GM19372 (cell line): ENCODE data around the gene MGAT4C.

Source experiments
- ATAC-seq: cut with Tn5 transposase; IDR thresholded peaks from one replicate; pipeline ENCODE4 v1.9.1; 2021; ENCODE audit warnings: mild to moderate bottlenecking, low read depth, moderate library complexity; ENCODE audit not compliant: unreplicated experiment

Gene MGAT4C

DNA sequence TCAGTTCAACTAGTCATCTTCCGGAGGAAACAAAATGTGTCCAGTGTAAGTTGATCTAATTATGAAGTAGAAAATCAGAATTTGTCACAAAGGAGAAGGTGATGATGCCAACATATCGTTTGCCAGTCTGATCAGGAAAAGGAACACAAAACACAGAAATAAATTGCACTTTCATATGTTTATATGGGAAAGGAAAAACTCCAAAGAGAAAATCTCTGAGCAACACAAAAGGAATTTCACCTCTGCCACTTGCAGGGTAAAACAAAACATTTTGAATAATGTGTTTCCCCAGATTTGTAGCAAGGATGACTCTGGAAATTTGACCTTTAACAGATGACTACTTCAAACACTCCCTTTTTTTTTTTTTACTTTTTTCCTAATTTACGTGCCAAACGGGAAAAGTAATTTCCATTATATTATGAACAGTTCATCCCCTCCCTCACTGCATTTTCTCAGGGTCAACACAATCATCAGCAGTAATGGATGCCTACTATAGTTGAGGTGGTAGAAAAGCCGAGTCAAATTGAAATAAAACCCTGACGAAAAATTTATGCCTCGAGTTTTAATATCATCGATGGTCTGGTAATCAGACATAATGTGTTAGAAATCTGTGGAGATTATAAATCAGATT lies 25.6 kb downstream of the MGAT4C start:
- no peak for ATAC-seq

DNA sequence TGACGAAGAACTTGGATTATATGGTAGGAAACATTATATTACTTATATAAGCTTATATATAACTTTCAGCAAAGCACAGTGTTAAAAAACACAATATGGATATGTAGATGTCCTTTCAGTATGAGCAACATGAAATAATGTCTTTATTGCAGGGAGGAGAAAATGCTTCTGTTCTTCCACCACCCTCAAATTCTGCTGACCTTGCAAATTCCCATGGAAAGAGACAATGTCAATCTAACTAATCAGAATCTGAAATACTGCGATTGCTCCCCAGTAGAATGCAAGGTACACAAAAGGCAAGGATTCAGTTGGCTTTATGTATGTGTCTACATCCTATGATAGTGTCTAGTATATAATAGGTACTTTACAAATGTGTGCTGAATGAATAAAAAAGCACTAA lies 26.4 kb downstream of the MGAT4C start:
- ATAC-seq: no peak

DNA sequence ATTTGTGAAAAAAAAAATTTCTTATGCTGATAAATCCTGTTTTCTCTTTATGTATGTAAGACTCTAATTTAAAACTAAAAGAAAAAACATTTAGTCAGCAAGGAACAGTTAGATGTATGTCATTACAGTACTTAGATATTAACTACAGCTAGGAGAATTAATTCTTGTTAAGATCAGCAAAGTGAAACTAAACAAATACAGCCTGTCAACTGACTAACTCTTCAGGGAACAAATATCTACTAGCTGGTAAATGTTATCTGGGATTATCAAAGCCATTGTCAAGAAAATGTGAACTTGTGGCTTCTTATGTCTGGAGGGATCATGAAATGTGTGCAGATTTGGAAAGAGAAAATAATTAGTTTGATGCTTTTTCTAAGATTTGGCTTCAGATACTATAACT lies 27.5 kb downstream of the MGAT4C start:
- ATAC-seq: no peak

DNA sequence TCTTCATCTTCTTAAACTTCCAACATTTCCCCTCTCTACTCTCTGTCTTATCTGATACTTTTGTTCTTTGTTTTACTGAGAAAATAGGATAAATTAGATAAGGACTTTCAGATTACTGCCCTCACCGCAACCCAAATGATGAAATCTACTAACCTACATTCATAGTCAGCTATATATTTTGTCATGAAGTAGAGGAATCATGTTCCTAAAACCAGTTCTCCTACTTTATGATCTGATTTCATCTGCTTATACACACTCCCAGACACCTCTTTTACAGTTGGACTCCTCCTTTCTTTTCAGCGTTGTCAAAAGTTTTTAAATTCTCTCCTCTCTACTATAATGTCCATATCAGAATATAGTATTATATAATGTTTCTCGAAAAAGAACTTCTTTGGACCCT lies 29.7 kb downstream of the MGAT4C start:
- no peak for ATAC-seq

DNA sequence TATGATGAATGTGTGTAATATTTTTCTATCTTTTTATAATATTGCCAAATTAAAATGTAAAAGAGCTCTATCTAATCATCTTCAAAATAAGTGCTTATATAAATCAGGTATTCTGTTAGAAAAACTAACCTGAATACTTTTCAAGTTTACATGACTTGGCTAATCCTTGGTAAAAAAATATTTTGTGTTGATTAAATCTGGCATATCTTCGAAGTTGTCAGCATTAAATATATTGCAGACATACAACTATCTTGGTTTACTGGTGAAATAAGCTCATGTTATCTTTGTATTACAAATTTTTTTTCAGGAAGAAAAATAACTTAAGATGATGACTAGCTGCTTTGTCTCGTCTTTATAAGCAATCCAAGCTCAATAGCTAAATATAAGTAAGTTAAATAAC lies 39.6 kb downstream of the MGAT4C start:
- no peak for ATAC-seq

DNA sequence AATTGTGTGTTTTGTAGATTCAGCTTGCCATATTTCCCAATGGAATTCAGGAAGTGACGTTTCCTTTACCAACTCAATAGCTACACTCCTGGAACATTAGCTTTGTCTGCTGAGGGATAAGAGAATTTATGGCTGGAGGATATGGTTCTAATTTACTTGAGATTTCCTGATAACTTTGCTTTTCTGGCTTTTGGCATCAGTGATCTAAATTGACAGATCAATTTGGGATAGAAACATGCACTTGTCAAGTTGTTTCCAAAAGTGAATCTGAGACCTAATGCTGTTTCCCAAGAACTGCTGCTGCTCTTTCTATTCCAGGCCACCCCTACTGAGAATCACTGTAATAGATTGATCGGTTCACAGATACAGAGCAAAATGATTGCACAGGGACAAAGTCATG lies 43.2 kb downstream of the MGAT4C start:
- no peak for ATAC-seq

DNA sequence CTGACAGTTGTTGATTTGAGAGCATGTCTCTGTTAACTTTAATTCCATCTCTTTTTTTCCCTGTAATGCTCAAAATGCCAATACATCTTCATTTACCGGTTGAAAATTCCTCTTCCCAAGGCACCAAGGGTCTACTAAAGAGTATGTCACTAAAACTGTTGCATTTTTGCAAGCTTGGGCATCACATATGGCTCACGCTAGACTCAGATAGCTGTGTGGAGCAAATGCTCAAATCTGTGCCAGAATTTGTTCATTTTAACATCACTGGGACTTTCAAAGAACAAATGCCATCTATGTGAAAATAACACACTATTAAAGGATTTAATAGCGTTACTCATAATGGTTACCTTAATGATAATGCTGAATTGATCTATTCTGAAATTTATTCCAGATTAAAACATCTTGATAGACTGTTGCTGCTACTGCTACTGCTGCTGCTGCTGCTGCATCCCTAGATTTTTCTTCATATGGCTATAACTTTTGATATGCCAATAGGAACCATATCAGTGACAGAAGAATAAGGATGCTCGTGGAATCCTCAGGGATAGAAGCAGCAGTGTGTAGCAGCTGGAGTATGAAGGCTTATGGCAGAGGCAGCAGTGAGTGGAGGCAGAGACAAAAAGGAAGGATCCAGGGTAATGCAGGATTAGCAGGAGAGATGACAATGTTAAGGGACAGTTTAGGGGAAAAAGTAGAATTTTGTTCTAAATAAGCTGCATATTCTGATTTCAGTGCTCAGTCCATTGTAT lies 57.3 kb downstream of the MGAT4C start:
- no peak for ATAC-seq

DNA sequence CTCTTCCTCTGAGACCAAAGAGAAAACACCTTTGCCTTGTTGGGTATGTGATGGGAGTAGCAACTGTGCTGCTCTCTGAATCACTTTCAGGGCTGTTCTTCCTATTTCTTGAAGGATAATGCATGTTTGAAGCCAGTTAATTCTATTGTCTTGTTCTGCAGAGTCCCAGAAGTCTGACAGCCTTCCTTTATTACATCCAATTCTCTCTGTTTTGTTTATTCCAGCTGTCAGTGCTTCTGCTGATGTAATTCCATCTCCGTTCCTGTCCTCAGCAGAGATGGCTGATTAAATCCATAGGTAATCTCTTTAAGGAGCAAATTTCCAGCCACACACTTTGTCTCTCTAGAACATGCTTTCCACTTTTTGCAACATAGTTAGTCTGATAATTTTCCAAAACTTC lies 59.7 kb downstream of the MGAT4C start:
- no peak for ATAC-seq

DNA sequence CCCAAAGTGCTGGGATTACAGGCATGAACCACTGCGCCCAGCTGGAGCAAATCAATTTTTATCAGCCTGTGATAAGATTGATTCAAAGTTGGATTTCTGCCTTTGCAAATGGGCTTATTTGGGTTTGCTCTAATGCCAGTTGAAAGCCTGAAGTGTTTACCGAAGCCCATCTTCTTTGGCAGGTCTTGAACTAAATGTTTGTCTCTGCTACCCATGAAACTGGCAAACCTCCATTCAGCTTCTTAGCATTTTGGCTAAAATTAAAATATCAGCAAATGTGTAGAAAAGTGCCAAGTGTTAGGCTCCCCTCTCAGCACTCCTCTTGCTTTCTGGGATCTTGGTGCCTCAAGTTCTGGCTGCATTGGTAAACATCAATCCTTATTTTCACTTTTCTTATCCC lies 61.5 kb downstream of the MGAT4C start:
- ATAC-seq: no peak

DNA sequence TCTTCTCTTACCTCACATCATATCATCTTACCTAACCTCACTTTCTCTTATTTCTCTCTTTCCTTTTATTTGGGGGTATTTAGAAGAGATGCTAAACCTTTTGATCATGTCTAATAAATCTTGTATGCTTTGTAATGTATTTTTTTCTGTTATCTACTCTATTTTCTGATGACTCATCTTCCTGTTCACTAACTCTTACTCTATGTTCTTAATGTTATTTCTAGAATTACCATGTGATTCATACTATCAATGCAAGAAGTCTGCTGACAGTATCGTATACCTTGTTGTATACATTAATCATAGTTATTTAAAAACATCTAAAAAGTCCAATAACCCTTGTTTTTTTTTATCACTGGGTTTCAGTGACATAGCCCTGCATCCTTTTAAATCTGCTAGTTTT lies 62.3 kb downstream of the MGAT4C start:
- no peak for ATAC-seq

DNA sequence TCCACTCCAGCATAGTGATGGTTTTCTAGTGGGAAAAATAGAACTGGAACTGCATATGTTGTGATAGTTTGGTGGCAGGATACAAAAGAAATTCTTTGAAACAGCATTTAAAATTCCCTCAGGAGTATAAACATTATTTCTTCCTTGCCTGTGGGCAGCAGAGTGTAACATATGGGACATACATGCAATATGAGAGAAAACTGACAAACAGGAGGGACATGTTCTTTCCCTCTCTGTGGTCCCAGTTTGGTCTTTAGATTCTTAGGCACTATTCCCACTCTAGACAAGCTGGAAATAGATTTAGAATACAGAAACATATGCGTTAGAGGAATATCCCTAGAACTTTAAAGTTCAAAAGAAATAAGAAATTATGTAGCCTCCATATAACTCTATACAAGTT lies 68.0 kb downstream of the MGAT4C start:
- ATAC-seq: no peak

DNA sequence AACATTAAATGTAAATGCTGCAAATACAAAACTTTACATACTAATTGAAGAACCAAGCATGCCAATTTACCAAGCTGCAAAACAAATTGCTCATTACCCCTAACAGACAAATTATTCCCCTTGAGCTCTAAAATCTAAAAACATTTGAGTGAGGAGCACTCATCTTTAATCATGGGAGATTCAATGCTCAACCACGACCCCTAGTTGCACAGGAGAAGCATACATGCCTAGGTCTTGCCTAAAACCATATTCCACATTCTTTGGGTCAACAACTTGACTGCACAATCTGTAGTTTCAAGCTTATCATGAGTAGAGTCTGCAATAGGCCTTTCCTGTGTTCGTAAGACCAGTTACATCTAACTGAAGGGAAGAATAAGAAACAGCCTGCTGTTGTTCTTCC lies 69.7 kb downstream of the MGAT4C start:
- ATAC-seq: no peak

DNA sequence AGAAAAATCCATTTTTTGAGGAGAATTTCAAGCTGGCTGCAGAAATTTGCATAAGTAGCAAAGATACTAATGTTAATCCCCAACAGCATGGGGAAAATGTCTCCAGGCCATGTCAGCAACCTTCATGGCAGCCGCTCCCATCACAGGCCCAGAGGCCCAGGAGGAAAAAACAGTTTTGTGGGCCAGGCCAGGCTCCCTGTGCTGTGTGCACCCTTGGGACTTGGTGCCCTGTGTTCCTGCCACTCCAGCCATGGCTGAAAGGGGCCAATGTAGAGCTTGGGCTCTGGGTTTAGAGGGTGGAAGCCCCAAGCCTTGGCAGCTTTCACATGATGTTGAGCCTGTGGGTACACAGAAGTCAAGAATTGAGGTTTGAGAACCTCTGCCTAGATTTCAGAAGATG lies 76.3 kb downstream of the MGAT4C start:
- no peak for ATAC-seq

DNA sequence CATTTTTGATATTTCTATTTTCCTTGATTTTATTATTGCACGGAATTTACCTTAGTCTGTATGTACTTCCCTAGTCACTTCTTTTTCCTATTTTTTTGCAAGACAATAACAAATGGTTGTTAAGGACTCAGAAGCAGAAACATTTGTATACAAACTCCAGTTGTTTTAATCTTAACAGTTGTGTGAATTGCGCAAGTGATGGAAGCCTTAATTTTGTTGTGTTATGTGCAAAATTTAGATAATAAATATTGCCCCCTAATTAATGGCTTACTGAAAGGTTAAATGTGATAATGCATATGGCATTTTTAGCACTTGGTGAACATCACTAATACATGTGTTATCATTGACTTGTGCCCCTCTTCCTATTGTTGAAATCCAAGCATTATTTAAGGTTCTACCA lies 82.0 kb downstream of the MGAT4C start:
- no peak for ATAC-seq

DNA sequence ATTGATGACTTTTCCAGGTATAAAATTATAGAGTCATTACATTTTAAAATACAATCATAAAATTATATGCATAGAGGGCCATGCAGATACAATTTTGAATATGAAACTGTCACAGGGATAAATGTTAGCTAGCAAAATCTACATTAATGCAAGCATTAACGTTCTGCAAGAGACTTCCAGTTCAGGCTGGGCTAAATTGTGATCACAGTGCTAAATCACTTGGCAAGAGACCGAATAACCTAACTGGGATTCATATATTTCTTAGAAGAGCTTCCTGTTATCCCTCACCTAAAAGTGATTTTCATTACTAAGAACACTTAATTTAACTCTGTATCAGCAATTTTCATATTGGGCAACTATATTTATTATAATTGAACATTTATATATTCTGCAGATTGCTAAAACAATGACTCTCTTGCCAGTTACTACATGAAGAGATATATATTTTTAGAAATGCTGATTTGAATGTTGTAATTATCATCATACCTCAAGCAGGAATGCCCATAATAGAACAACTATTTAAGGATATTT lies 83.2 kb downstream of the MGAT4C start:
- ATAC-seq: no peak

DNA sequence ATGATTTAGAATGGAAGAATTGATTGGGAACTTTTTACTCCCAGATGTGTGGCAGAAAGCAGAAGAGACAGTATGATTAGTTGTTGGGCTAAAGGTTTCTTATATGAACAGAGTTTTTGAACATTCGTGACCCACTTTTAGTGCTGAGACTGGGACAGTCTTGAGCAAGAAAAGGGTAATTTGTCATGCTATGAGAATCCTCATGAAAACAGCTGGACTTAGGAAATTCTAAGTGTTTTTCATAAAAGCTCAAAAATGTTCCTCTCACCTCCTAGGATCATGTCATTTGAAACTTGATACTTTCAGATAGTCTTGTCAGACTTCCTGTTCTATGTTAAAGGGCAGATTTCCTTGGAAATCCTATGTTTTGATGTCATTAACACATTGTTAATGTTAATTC lies 86.1 kb downstream of the MGAT4C start:
- no peak for ATAC-seq

DNA sequence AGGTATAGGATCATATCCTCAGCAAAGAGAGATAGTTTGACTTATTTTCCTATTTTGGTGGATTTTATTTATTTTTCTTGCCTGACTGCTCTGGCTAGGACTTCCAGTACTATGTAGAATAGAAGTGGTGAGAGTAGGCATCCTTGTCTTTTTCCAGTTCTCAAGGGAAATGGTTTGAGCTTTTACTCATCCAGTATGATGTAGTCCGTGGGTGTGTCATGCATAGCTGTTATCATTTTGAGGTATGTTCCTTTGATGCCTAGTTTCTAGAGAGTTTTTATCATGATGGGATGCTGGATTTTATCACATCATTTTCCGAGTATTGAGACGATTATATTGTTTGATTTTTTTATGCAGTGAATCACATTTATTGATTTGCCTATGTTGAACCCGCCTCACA lies 97.2 kb downstream of the MGAT4C start:
- no peak for ATAC-seq

DNA sequence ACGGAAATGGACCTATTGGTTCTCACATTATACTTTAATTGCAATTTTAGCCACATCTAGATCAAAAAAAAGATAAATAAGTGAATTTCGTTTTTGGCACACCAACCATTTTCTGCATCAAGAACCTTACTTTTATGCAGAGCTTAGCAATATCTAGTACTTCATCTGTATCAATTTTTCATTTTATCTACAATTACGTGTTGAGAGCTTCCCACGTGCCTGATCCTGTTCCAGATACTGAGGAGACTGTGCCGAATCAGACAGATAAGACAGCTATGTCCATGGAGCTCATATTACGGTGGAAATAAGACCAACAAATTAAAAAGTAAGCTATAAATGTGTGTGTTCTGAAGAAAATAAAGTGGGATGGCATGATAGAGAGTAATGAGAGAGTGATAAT lies 101.6 kb downstream of the MGAT4C start:
- no peak for ATAC-seq

DNA sequence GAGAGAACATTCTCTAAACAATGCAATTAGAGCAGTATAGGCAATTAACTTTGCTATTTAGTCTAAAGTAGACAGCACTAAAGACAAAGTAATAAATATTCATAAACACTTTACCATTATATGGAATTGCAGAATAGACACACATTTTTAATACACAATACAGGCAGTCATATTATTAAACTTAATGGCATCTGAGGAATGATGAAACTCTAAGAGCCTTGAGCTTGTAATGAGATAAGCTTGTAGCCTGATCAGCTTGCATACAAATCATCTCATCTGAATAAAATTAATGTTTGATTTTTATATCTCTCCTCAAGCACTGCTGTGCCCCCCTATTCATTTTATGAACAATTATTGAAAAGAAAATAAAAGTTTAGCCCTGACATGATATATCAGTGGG lies 107.6 kb downstream of the MGAT4C start:
- no peak for ATAC-seq

DNA sequence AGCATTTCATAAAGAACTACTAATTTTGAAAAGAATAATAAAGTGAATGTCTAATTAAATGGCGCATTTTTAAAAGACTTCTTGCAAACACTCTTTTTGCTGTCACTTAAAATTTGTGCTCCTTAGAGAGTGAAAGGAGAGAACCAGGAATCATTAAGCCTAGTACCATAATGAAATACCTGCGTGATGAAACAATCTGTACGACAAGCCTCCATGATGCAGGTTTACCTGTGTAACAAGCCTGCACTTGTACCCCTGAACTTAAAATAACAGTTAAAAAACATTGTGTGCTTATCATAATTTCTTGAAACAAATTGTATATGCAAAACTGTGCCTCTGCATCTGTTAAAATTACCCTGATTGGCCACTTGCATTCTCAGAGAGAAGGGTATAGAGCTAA lies 108.1 kb downstream of the MGAT4C start:
- no peak for ATAC-seq

DNA sequence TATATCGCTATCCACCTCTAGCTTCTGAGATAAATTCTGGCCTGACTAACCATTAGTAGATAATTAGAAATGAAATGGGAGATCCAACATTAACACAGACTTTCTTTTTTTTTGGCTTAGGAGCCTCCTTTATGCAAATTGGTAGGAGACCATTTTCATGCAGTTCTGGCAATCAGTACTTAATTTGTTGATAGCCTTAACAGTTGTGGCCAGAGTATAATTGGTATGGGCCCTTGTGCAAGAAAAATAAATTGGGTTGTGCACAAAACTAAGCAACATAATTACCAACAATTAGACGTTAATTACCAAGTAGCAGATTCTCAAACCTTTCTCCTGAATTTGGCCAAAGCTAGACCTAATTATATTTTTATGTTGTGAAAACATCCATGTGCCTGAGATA lies 111.0 kb downstream of the MGAT4C start:
- ATAC-seq: no peak

DNA sequence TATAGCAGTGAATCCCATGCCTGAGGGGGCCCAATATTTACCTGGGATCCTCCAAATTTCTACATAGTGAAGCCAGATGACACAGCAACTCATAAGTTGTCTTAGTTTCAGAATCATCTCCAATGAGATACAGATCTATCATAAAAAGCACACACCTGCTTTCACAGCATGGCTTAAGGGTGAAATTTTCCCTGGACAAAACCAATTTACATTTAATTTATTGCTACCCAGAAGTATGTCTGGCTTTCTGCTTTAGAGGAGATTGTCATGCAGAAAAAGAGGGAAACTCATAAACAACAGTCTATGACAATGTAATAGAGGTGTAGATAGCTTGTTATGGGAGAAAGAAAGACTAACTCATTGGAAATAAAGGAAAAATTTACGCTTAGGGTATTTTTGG lies 113.0 kb downstream of the MGAT4C start:
- ATAC-seq: no peak
